ENCODE data around the gene XKR7. TPM values are rescaled to one million over a fixed set of nuclear protein-coding genes. Genes with fewer than 3 reads are reported as not detected.

Gene XKR7
- total RNA-seq, 6 experiments from 2014 or later: not detected

DNA sequence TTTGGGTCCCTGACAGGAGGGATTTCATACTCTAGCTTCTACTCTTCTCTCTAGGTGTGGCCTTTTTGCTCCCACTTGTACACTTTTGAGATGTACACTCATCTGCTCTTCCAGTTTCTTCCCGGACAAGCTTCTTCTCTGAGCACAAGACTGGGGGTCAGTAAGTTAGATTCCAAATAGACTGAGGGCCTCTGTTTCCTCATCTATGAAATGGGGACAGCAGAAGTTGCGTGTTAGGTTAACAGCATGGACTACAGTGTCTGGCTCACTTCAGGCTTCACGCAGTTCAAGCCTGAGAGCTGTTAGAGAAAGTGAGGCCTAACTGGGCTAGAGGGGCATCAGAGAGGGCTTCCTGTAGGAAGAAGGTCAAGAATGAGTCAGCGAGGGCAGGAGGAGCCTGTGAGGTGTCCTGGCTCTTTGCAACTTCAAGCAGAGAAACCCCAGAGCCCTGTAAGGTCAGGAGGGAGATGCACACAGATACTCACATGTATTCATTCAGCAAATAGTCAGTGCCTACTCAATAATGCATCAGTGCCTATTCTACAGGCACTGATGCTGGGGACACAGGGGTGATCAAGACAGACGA is 20.6 kb downstream of the XKR7 start:
- Histone ChIP-seq H3K27ac (no peak overlapping the region), H3K4me1 (no peaks in the 10 kb centered on the region), H3K27me3 (no peaks in the 10 kb centered on the region), H3K36me3 (no peaks in the 10 kb centered on the region), H3K4me3 (no peak overlapping the region), H3K9me3 (no peaks in the 10 kb centered on the region)
- DNase-seq (no peak), ATAC-seq (no peak)
- TF ChIP-seq, protein P1, sequence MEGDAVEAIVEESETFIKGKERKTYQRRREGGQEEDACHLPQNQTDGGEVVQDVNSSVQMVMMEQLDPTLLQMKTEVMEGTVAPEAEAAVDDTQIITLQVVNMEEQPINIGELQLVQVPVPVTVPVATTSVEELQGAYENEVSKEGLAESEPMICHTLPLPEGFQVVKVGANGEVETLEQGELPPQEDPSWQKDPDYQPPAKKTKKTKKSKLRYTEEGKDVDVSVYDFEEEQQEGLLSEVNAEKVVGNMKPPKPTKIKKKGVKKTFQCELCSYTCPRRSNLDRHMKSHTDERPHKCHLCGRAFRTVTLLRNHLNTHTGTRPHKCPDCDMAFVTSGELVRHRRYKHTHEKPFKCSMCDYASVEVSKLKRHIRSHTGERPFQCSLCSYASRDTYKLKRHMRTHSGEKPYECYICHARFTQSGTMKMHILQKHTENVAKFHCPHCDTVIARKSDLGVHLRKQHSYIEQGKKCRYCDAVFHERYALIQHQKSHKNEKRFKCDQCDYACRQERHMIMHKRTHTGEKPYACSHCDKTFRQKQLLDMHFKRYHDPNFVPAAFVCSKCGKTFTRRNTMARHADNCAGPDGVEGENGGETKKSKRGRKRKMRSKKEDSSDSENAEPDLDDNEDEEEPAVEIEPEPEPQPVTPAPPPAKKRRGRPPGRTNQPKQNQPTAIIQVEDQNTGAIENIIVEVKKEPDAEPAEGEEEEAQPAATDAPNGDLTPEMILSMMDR (IDR thresholded peaks at IDR 0.05): no peak
- TF ChIP-seq POLR2A (IDR thresholded peaks at IDR 0.05): no peak
- intact Hi-C loops (cut with DNase I): no loop called here
- 81% methylated on average over 4 of the region's 5 CpGs for WGBS (ENCODE audit: insufficient coverage, low coverage, low lambda C conversion rate, missing lambda C conversion rate)

DNA sequence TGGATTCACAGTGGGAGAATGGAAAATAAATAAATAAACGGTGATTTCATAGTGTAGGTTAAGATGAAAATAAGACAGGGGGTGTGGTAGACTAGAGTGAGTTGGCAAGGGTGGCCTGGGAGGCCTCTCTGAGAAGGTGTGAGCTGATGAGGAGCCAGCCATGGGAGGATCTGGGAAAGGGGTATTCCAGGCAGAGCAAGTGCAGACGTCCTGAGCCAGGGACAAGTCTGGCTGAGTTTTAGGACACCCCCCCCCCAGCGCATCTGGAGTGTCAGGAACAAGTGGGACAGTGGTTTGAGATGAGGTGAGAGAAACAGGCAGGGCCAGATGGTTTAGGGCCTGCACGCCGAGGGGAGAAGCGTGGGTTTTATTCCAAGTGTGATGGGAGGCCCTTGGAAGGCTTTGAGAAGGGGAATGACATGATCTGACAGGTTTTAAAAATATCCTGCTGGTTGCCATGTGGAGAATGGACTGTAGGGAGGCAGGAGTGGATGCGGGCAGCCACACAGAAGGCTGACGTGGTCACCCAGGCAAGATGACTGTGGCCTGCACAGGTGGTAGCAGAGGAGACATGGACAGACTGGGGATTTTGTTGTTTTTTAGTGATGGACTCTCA is 21.2 kb downstream of the XKR7 start:
- WGBS (ENCODE audit: insufficient coverage, low coverage, low lambda C conversion rate, missing lambda C conversion rate): 64% methylated on average over 6 of the region's 8 CpGs

DNA sequence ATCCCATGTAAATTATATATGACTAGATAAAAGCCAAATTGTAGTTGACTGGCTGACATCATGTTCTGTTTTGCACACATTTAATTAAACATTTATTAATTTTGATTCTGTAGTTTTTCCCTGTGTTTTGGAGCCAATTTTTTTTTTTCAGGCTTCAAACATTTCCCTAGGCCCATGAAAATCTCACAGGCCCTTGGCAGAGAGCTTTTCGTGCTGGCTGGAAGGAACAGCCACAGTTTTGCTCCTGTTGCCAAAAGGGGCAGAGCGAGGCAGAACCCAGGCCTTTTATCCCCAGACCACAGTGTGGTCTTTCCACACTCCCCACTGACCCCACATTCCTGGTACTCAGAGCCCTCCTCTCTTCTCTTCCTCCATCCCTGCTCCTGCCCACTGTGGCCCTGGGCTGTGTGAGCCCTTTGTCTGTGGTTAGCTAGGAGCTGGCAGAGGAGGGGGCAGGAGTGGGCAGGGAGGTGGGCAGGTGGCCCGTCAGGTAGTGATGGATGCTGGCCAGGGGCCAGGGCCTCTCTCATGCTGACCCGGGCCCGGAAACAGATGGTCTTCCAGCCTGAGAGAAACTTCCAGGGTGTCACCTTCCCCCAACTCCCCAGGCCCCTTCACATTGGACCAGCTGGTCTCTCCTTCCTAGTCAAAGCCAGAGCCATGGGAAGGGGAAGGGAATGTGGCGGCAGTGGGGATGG is 22.8 kb downstream of the XKR7 start:
- no peak overlapping the region for H3K27ac ChIP-seq
- no peak for TF ChIP-seq POLR2A (IDR thresholded peaks at IDR 0.05)
- TF ChIP-seq, protein P1 (IDR thresholded peaks at IDR 0.05): no peak
- 66% methylated on average over 3 of the region's 6 CpGs for WGBS (ENCODE audit: insufficient coverage, low coverage, low lambda C conversion rate, missing lambda C conversion rate)
- ATAC-seq (no peak), DNase-seq (no peak)
- intact Hi-C loops (cut with DNase I): no loop called here
- H3K9me3 ChIP-seq: no peaks in the 10 kb centered on the region
- H3K4me3 ChIP-seq: no peak overlapping the region
- H3K4me1 ChIP-seq: no peaks in the 10 kb centered on the region
- H3K36me3 ChIP-seq: no peaks in the 10 kb centered on the region
- H3K27me3 ChIP-seq: peaks cover 0 to 3% of the 10 kb centered on the region in 2 donors

More for the DNA sequence above, 21.2 kb downstream of the XKR7 start:
- Histone ChIP-seq H3K9me3 (no peaks in the 10 kb centered on the region), H3K4me3 (no peak overlapping the region), H3K36me3 (no peaks in the 10 kb centered on the region), H3K4me1 (no peaks in the 10 kb centered on the region), H3K27me3 (no peaks in the 10 kb centered on the region), H3K27ac (no peak overlapping the region)
- TF ChIP-seq POLR2A (IDR thresholded peaks at IDR 0.05): no peak
- DNase-seq (no peak), ATAC-seq (no peak)
- intact Hi-C loops (cut with DNase I): no loop called here

DNA sequence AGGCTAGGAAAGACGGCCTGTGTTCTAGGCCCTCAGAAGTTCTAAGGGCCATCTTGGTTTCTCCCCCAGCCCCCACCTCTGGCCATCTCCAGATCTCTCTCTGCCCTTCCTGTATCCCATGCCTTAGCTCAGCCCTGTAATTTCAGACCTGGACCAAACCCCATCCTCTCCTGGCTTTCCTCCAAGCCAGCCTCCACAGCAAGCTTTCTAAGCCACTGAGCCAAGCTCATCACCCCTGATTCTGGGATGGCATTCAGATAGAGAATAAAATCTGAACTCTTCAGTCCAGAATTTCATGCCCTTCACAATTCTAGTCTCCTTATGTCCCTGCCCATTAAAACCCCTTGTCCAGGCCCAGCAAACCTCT is 23.4 kb downstream of the XKR7 start:
- no CpG with 5 or more reads among the region's 1 CpG for WGBS (ENCODE audit: insufficient coverage, low coverage, low lambda C conversion rate, missing lambda C conversion rate)
- Histone ChIP-seq H3K27ac (no peak overlapping the region), H3K36me3 (no peaks in the 10 kb centered on the region), H3K27me3 (peaks cover 0 to 3% of the 10 kb centered on the region in 2 donors), H3K9me3 (no peaks in the 10 kb centered on the region), H3K4me3 (no peak overlapping the region), H3K4me1 (no peaks in the 10 kb centered on the region)
- TF ChIP-seq POLR2A (IDR thresholded peaks at IDR 0.05): no peak
- ATAC-seq: no peak
- intact Hi-C loops (cut with DNase I): no loop called here
- DNase-seq: no peak

DNA sequence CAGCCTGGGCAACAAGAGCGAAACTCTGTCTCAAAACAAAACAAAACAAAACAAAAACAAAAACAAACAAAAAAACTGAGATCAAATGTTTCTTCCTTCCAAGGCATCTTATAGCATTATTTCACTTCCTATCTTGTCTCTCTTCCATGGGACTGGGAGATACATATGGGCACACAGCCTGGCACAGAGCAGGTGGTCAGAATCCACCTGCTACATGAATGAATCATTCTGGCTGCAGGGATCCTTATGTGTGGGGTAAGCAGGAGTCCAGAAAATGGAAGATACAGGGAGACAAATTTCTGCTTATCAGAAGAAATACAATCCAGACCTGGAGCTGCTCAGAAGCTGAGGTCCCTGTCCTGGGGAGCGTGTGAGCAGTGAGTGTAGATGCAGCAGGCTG is 24.1 kb downstream of the XKR7 start:
- DNase-seq (no peak), ATAC-seq (no peak)
- no peaks in the 10 kb centered on the region for H3K9me3 ChIP-seq
- WGBS (ENCODE audit: insufficient coverage, low coverage, low lambda C conversion rate, missing lambda C conversion rate): 68% methylated on average over 2 of the region's 2 CpGs
- intact Hi-C loops (cut with DNase I): no loop called here
- peaks cover 0 to 3% of the 10 kb centered on the region in 2 donors for H3K27me3 ChIP-seq
- H3K36me3 ChIP-seq: no peaks in the 10 kb centered on the region
- no peak overlapping the region for H3K27ac ChIP-seq
- TF ChIP-seq POLR2A (IDR thresholded peaks at IDR 0.05): no peak
- TF ChIP-seq, protein P1 (IDR thresholded peaks at IDR 0.05): no peak
- no peak overlapping the region for H3K4me3 ChIP-seq
- H3K4me1 ChIP-seq: no peaks in the 10 kb centered on the region

All from right lobe of liver (tissue), 6 donors.